Astrocyte (in vitro differentiated cells and primary cell): Measurements from ENCODE around the gene LEPROT. TPM values are rescaled to one million over a fixed set of nuclear protein-coding genes. Genes with fewer than 3 reads are reported as not detected.

Source experiments
- DNase-seq: peaks from one replicate; pipeline ENCODE4 v3.0.0-alpha.2; 2010; ENCODE audit warnings: low read depth
- FAIRE-seq: peaks from 2 replicates; lab custom pipeline; 2011; peaks lifted over from hg19 to GRCh38; lab: Jason Lieb, UNC
- H2AFZ ChIP-seq: 2 replicates; pipeline ENCODE4 v1.6.0; 2012; ENCODE audit warnings: low read depth, low read length, inconsistent platforms
- H3K27ac ChIP-seq: 2 replicates; pipeline ENCODE4 v1.5.1; 2011; ENCODE audit warnings: low read depth, low read length, inconsistent platforms
- H3K27me3 ChIP-seq: 2 replicates; pipeline ENCODE4 v1.6.0; 2011; ENCODE audit warnings: low read length, inconsistent platforms; ENCODE audit not compliant: insufficient read depth
- H3K36me3 ChIP-seq: 2 replicates; pipeline ENCODE4 v1.5.1; 2011; ENCODE audit warnings: low read length, inconsistent platforms; ENCODE audit not compliant: insufficient read depth
- H3K4me1 ChIP-seq: 2 replicates; pipeline ENCODE4 v1.5.1; 2011; ENCODE audit warnings: low read length, inconsistent platforms; ENCODE audit not compliant: insufficient read depth
- H3K4me2 ChIP-seq: 2 replicates; pipeline ENCODE4 v1.6.0; 2012; ENCODE audit warnings: low read length, inconsistent platforms
- H3K4me3 ChIP-seq: 2 replicates; pipeline ENCODE4 v1.5.1; 2011; ENCODE audit warnings: low read depth, mild to moderate bottlenecking, low read length, inconsistent platforms; ENCODE audit not compliant: insufficient read depth
- H3K79me2 ChIP-seq: 2 replicates; pipeline ENCODE4 v1.6.0; 2012; ENCODE audit warnings: mild to moderate bottlenecking, low read length, inconsistent platforms; ENCODE audit not compliant: insufficient read depth
- H3K9ac ChIP-seq: 2 replicates; pipeline ENCODE4 v1.6.0; 2012; ENCODE audit warnings: mild to moderate bottlenecking, low read length, inconsistent platforms
- H3K9me3 ChIP-seq: 2 replicates; pipeline ENCODE4 v1.5.1; 2012; ENCODE audit warnings: low read depth, mild to moderate bottlenecking, low read length, inconsistent platforms; ENCODE audit not compliant: insufficient read depth
- H4K20me1 ChIP-seq: 2 replicates; pipeline ENCODE4 v1.6.0; 2012; ENCODE audit warnings: low read length, inconsistent platforms; ENCODE audit not compliant: insufficient read depth
- H3K27ac Mint-ChIP-seq: one replicate; pipeline ENCODE4 v1.8.0; 2021; ENCODE audit warnings: mild to moderate bottlenecking, mixed read lengths; ENCODE audit not compliant: unreplicated experiment
- H3K27me3 Mint-ChIP-seq: one replicate; pipeline ENCODE4 v1.8.0; 2021; ENCODE audit warnings: low read depth, mixed read lengths; ENCODE audit not compliant: unreplicated experiment
- H3K36me3 Mint-ChIP-seq: one replicate; pipeline ENCODE4 v1.8.0; 2021; ENCODE audit warnings: low read depth, mixed read lengths; ENCODE audit not compliant: unreplicated experiment
- H3K4me1 Mint-ChIP-seq: one replicate; pipeline ENCODE4 v1.8.0; 2021; ENCODE audit warnings: low read depth, mixed read lengths; ENCODE audit not compliant: unreplicated experiment
- H3K4me3 Mint-ChIP-seq: one replicate; pipeline ENCODE4 v1.8.0; 2021; ENCODE audit warnings: mild to moderate bottlenecking, moderate library complexity, mixed read lengths; ENCODE audit not compliant: unreplicated experiment
- H3K9me3 Mint-ChIP-seq: one replicate; pipeline ENCODE4 v1.8.0; 2021; ENCODE audit warnings: mild to moderate bottlenecking, mixed read lengths; ENCODE audit not compliant: unreplicated experiment
- CTCF ChIP-seq: IDR thresholded peaks from 2 replicates; pipeline ENCODE4 v1.5.1; 2011; ENCODE audit warnings: low read depth, mild to moderate bottlenecking, inconsistent platforms, low read length, moderate library complexity; ENCODE audit not compliant: insufficient read depth
- EZH2 ChIP-seq: IDR thresholded peaks from 2 replicates; pipeline ENCODE4 v1.6.1; 2012; ENCODE audit warnings: mild to moderate bottlenecking, low read length, inconsistent platforms; ENCODE audit not compliant: insufficient read depth
- total RNA-seq: library from RNA; stranded (reverse); gene quantifications from 2 replicates; pipeline ENCODE4 v1.2.1, GENCODE V29; 2021

Gene LEPROT
- total RNA-seq, 1 donor from 2014 or later: 99.4 TPM

GRCh38 chr1:65412256-65412983 lies 8.0 kb upstream of the LEPROT start:
- Histone ChIP-seq H2AFZ (no peak overlapping the region), H3K4me2 (no peak overlapping the region), H3K4me1 (peaks cover 10% of the 10 kb centered on the region), H3K9ac (no peak overlapping the region), H3K36me3 (no peaks in the 10 kb centered on the region), H3K27ac (peak overlapping the region; percentile 7), H3K4me3 (no peak overlapping the region), H3K9me3 (no peaks in the 10 kb centered on the region), H4K20me1 (no peaks in the 10 kb centered on the region), H3K79me2 (no peaks in the 10 kb centered on the region), H3K27me3 (no peaks in the 10 kb centered on the region)
- H3K27me3 Mint-ChIP-seq: no peaks in the 10 kb centered on the region
- FAIRE-seq (no peak), DNase-seq (no peak)
- no peak for TF ChIP-seq EZH2
- no peak for TF ChIP-seq CTCF
- H3K4me1 Mint-ChIP-seq: peaks cover 12% of the 10 kb centered on the region
- no peaks in the 10 kb centered on the region for H3K36me3 Mint-ChIP-seq
- no peak overlapping the region for H3K27ac Mint-ChIP-seq
- no peak overlapping the region for H3K4me3 Mint-ChIP-seq
- H3K9me3 Mint-ChIP-seq: no peaks in the 10 kb centered on the region

- Histone ChIP-seq H3K4me1 (peaks cover 10% of the 10 kb centered on the region), H3K79me2 (no peaks in the 10 kb centered on the region), H3K36me3 (no peaks in the 10 kb centered on the region), H3K9me3 (no peaks in the 10 kb centered on the region), H3K4me2 (no peak overlapping the region), H3K4me3 (no peak overlapping the region), H2AFZ (no peak overlapping the region), H3K27ac (peak overlapping the region; percentile 7), H3K27me3 (no peaks in the 10 kb centered on the region), H3K9ac (no peak overlapping the region), H4K20me1 (no peaks in the 10 kb centered on the region)
- DNase-seq (peak; percentile 76), FAIRE-seq (no peak)
- Mint-ChIP-seq H3K27me3 (no peaks in the 10 kb centered on the region), H3K27ac (no peak overlapping the region), H3K9me3 (no peaks in the 10 kb centered on the region), H3K4me3 (no peak overlapping the region), H3K4me1 (peaks cover 14% of the 10 kb centered on the region), H3K36me3 (no peaks in the 10 kb centered on the region)
- TF ChIP-seq CTCF: no peak
- TF ChIP-seq EZH2: no peak
Observed at GRCh38 chr1:65412984-65413375, 7.5 kb upstream of the LEPROT start.

GRCh38 chr1:65414538-65414937 lies 5.9 kb upstream of the LEPROT start:
- Mint-ChIP-seq H3K27ac (no peak overlapping the region), H3K27me3 (no peaks in the 10 kb centered on the region), H3K9me3 (no peaks in the 10 kb centered on the region), H3K4me3 (no peak overlapping the region), H3K36me3 (no peaks in the 10 kb centered on the region), H3K4me1 (peaks cover 15% of the 10 kb centered on the region)
- no peaks in the 10 kb centered on the region for H3K9me3 ChIP-seq
- H3K4me2 ChIP-seq: no peak overlapping the region
- FAIRE-seq (no peak), DNase-seq (no peak)
- H3K79me2 ChIP-seq: no peaks in the 10 kb centered on the region
- no peaks in the 10 kb centered on the region for H3K36me3 ChIP-seq
- H3K27ac ChIP-seq: no peak overlapping the region
- H2AFZ ChIP-seq: no peak overlapping the region
- TF ChIP-seq CTCF: no peak
- no peak for TF ChIP-seq EZH2
- peaks cover 15% of the 10 kb centered on the region for H3K4me1 ChIP-seq
- H4K20me1 ChIP-seq: no peaks in the 10 kb centered on the region
- no peaks in the 10 kb centered on the region for H3K27me3 ChIP-seq
- H3K9ac ChIP-seq: no peak overlapping the region
- no peak overlapping the region for H3K4me3 ChIP-seq
